ENCODE data around the gene PCID2.

The PCID2 gene

DNA sequence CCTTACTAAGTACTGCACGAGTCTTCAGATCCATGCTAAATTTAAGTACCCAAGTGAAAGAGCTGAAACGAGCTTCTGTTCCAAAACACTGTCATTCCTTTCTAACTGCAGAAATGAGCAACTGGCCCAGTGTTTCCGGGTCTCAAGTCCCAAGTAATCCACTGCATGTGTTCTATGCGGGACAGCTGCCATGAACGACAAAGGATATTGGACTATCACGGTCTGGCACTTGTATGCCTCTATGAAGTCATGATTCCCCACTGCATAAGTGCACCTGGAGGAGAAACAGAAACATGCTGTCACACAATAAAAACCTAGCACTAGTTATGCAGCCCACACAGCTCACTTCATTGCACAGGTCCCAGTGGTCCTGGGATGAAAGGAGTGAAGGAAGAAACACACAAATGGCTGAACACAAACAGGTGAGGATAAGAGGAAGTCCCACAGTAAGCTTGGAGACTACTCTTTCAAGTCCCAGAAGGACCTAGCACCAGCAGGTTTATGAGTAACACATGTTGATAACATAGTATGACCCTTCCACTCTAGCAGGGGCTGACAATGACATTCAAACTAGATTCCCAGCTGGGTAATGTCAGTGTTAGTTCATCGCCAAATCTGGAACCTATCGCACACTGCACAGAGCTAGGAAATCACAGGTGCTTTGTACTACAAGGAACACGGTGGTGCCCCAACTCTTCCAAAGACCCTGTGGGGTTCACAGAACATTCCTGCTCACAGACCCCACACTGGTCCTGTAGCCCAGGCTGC, 11.3 kb downstream of the PCID2 start:
- intact Hi-C loops (cut with DNase I) = no loop called here
- DNase-seq = no peak

DNA sequence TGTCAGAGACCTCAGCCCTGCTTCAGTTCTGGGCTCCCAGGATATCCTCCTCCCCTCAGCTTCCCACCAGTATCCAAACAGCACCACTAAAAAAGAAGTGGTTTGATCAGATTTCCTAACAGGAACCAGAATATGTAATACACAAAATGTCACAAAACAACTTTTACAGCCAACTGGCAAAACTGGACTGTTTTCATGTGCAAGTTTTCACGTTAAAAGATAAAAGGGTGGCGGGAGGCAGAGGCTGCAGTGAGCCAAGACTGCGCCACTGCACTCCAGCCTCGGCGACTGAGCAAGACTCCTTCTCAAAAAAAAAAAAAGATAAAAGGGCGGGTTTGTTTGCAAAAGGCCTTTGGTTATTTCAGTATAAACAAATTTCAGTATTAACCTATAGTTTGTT, 13.1 kb downstream of the PCID2 start:
- DNase-seq = no peak
- intact Hi-C loops (cut with DNase I) = no loop called here

DNA sequence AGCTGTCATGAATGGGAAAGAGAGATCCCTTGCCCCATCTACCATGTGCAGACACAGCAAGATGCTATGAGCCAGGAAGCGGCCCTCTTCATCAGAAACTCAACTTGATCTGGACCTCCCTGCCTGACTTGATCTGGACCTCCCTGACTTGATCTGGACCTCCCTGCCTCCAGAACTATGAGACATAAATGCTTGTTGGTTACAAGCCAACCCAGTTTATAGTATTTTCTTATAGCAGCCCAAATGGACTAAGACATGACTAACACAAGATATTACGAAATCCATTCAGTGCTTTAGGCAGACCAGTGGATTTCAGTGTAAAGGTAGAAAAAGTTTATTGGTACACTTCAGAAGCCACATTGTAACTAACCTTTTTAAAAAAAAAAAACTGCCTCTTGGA, 15.6 kb downstream of the PCID2 start:
- intact Hi-C loops (cut with DNase I) = no loop called here
- DNase-seq = no peak

DNA sequence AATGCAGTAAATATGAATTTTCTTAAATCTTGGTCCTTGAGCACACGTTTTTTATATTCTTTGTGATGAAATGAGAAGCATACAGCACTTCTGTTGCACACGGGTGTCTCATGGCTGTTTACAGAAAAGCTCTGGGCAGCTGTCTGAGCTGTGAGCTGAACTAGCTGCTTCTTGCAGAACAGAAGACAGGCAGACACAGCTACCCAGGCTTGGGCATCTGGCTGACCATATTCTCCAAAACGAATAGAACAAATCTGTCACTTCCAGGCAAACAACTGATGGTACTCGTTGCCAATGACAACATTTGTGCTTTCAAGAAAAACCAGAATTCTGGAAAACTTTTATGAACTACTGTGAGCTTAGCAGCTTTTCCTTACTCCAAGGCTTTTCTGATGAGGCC, 16.2 kb downstream of the PCID2 start:
- DNase-seq = no peak
- intact Hi-C loops (cut with DNase I) = no loop called here

DNA sequence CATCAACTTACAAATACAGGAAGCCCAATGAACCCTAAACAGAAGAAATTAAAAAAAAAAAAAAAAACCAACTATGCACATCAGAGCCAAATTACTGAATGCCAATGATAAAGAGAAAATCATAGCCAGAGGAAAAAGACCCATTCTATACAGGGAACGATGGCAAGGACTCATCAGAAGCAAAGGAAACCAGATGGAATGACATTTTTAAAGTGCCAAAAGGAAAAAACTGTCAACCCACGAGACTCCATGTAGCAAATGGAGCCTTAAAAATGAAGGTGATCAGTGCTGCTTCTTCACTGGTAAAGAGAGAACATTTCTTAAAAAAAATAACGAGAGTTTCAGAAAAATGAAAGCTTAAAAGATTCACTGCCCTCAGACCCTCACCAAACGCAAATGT, 18.3 kb downstream of the PCID2 start:
- DNase-seq = no peak
- intact Hi-C loops (cut with DNase I) = no loop called here

DNA sequence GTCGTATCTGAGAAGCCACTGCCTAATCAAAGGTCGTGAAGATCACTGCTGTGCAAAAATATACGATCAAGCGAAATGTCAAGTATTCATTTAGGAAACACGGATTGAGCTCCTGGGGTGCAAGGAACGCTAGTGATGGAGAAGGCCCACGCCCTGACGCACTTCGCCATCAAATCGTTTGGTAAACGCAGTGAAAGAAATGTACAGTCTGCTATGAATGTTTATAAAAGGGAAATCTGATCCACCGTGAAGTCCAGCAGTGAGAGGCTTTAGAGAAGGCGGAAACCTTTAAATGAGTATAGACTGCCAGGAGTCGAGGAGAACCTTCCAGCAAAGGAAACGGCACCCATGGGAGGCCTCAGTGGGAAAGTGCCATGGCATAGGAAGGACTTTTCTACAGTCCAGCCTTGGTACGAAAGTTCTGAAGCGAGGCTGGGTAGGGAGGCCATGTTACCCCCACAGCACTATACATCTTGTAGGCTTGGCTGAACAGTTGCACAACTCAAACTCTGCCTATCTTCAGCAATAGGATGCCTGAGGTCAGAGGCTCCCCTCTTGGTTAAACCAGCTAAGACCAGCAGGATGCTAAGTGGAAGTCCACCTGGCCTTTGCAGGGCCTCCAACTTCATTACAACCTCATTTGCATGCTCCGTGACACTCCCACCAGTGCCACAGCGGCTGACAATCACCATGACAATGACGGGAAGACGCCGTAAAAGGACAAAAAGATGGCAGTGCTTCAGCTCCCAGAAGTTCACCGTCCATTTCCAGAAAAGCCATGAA, 20.4 kb downstream of the PCID2 start:
- DNase-seq = no peak
- intact Hi-C loops (cut with DNase I) = no loop called here

DNA sequence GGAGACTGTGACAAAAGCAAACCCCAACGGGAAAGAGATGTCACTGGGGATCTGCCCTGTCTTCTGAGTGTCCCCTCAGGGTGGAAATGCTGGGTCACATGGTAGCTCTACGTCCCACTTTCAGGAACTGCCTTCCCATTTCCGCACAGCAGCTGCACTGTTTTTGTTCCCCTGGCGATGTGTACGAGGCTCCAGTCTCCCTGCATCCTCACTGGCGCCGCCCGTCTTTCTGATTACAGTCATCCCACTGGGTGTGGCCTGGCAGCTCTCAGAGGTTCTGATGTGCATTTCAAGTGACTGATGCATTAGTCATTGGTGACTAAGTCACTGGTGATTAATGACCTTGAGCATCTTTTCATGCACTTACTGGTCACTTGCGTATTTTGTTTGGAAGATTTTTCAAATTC, 21.2 kb downstream of the PCID2 start:
- intact Hi-C loops (cut with DNase I) = no loop called here
- peak; percentile 52 to 91 (median 71) for DNase-seq

DNA sequence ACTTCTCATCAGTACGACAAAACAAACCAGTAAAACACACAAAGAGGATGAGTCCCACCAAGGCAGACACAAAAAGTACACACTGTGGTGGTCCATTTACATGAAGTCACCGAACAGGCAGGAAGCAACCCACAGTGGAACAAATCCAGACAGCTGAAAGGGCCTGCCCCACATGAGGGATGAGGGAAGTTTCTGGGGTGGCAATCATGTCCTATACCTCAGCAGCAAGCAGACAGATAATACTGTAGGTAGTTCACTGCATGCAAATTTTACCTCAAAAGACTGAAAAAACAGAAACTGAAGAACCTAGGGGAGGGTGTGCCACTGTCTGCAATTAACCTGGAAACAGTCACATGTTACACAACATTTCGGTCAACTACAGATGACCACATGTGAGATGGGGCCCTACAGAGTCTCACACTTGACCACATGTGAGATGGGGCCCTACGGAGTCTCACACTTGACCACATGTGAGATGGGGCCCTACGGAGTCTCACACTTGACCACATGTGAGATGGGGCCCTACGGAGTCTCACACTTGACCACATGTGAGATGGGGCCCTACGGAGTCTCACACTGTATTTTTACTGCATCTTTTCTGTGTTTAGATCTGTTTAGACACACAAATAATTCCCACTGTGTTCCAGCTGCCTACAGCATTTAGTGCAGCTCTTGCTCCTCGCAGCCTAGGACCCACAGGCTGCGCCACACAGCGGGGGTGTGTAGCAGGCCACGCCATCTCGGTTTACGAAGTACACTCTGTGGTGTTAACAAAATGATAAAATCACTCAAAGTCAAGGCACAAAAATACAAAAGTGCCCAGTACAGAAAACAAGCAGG, 22.2 kb downstream of the PCID2 start:
- intact Hi-C loops (cut with DNase I) = no loop called here
- DNase-seq = no peak

DNA sequence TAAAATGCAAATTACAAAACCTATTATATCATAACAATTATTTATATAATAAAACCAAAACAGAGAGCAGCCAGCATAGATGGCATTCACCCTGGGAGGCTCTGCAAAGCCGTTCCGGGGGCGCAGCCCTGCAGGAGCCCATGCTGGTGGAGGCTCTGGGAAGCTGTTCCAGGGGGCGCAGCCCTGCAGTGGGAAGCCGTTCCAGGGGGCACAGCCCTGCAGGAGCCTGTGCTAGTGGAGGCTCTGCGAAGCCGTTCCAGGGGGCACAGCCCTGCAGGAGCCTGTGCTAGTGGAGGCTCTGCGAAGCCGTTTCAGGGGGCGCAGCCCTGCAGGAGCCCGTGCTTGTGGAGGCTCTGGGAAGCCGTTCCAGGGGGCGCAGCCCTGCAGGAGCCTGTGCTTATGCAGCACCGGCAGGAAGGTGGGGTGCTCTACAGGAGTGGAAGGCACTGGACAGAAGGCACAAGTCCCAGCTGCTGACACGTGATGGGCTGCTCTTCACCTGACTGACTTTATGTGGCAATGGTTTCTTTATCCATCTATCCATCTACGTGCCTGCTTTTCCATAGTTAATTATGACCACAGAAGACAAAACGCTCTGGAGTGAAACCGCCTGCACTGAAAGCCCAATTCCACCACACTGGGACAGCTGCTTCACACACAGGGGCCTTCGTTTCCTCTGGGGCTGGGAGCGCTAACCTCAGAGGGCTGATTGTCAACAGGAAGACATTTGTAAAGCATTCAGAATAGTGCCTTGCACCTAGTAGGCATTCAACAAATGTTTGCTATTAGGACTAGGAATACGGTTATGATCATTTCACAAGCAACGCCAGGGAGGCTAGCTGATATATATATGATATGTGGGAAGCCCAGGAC, 23.7 kb downstream of the PCID2 start:
- no peak for DNase-seq
- intact Hi-C loops (cut with DNase I) = no loop called here

DNA sequence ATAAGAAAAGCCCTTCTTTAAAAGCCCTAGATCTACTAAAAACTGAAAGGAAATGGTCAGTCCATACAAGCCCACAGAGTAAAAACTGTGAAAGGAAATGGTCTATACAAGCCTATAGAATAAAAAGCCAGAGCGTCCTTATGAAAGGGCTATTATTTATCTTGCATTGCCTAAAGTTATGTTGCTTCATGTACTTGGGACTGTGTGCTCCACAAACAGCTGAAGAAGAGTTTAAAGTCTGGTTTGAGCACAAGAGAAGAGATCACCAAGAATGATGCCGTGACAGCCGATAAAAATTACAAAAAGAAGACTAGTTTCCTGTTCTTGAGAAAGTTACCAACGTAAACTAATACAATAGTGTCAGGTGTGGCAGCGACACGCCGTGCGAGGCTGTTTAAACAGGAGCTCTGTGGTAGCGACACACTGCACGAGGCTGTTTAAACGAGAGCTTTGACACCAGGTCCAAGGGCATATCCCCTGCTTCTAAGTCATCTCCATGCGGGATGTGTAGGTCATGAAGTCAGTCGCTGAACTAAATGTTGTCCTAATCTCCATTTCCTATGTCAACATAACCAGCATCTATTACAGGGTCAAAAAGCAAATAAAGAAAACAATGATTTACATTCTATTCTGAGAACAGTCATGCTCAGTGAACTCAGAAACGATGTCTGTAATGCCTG, 24.9 kb downstream of the PCID2 start:
- intact Hi-C loops (cut with DNase I) = no loop called here

DNA sequence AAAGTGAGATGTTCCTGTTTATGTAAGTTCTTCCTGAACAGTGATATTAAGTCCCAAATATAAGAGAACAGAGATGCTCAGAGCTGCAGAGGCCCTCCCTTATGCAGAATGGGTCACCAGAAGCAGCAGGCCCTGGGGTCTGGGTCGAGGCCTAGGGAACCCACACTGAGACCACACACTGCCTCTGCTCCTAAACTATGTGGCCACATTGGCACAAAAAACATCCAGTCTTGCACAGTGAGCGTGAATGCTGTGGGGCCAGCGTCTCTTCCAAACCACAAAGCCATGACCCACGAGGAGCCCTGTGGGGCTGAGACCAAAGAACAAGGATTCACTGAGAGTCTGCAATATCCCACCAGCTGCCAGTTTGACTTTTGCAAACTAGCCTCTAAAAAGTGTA, 26.4 kb downstream of the PCID2 start:
- intact Hi-C loops (cut with DNase I) = no loop called here

More for the DNA sequence above, 24.9 kb downstream of the PCID2 start:
- no peak for DNase-seq

DNA sequence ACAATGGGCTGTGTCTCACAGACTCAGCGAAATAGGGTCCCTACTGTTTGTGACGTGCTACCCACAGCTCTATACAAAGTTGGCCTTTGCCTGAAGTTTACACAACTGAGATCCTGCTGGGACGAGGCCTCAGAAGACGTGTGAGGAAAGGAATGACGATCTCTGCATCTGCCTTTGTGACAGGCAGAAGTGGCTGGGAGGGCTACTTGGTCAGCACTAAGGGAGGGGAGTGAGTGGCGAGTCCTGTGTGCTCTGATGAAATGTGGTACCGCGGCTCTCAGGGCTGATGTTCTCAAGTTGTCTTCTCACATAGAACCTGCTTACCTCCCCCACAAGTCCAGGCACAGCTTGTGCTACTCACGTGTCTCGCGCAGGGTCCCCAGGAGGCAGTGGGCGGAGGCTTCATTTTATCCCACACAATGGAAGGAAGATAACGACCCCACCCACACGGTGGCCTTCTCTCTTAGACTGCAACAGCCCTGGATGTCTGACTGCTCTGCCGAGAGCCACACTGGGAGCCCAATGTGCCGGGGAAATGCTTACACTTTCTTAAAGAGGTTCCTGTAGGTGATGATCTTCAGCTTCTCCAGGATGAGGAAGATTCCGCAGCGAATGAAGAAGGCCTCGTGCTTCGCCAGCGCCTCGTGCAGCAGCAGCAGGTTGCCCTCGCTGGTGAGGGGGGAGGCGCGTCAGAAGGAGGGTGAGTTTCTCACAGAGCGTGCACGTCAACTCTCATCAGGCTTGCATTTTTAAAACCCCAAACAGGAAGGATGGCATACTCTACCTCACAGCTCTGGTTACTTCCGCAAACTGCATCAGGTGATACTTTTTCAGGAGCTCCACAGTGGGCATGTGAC, 28.9 kb downstream of the PCID2 start:
- no peak for DNase-seq
- intact Hi-C loops (cut with DNase I) = no loop called here

More for the DNA sequence above, 26.4 kb downstream of the PCID2 start:
- DNase-seq = no peak

DNA sequence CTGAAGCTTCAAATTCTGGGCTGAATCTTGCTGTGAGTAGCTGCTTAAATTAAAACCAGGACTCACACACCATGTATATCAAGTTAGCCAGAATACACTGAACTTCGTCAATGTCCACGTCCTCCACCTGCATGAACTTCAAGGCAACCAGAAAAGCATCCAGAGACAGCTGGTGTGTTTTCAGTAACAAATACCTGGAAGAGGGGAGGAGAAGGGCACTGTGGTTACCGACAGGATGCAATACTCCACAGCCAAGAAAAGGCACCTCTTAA, 29.6 kb downstream of the PCID2 start:
- DNase-seq = no peak
- intact Hi-C loops (cut with DNase I) = no loop called here

DNA sequence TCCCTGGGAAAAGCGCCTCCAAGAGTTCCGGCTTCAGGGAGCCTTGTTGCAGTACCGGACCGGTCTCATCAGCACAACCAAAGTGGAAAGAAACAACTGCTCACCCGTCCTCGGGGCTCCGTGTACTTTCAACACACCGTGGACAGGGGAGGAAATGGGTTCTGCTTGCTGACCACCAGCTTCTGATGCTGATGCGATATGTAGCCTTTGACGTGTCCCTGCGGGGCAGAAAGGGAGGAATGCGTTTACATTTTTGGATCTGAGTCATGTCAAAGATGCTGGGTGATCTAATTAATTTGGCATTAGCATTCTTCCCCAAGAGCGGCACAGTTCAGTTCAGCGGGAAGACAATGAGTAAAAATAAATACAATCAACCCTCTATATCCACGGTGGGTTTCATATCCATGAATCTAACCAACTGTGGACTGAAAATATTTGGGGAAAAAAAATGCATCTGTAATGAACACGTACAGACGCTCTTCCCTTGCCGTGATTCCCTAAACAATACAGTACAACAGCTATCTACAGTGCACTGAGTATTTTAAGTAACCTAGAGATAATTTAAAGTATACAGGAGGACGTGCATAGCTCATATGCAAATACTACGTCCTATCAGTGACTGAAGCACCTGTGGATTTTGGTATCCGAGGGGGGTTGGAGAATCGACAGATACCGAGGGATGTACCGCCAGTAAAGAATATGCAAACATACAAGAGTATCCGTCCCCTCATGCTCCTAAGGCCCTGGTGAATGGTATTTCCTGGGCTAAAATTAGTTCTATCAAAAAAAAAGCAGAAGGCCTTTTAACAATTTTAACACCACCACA, 30.2 kb downstream of the PCID2 start:
- intact Hi-C loops (cut with DNase I) = no loop called here
- no peak for DNase-seq

DNA sequence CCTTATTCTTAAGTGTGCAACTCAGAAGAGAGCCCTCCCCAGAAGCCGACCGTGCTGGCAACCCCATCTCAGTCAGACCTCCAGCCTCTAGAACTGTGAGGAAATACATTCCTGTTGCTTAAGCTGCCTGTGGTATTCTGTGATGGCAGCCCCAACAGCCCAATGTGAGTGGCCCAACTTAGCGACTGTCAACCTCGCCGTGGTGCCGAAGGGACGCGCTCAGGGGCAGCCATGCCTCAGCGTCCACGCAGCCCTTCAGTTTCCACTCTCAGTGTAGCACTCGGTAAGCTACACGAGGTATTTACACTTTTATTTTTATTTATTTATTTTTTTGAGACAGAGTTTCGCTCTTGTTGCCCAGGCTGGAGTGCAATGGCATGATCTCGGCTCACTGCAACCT, 31.6 kb downstream of the PCID2 start:
- no peak for DNase-seq
- intact Hi-C loops (cut with DNase I) = no loop called here

DNA sequence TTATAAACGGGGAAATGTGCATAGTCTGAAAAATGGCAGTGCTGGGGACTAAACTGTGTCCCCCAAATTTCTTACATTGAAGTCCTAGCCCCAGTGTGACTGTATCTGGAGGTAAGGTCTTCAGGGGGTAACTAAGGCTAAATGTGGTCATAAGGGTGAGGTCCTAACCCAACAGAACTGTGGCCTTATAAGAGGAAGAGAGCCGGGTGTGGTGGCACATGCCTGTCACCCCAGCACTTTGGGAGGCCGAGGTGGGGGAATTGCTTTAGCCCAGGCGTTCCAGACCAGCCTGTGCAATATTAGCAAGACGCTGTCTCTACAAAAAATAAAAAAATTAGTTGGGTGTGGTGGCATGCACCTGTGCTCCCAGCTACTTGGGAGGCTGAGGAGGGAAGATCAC, 32.2 kb downstream of the PCID2 start:
- intact Hi-C loops (cut with DNase I) = no loop called here
- no peak for DNase-seq

DNA sequence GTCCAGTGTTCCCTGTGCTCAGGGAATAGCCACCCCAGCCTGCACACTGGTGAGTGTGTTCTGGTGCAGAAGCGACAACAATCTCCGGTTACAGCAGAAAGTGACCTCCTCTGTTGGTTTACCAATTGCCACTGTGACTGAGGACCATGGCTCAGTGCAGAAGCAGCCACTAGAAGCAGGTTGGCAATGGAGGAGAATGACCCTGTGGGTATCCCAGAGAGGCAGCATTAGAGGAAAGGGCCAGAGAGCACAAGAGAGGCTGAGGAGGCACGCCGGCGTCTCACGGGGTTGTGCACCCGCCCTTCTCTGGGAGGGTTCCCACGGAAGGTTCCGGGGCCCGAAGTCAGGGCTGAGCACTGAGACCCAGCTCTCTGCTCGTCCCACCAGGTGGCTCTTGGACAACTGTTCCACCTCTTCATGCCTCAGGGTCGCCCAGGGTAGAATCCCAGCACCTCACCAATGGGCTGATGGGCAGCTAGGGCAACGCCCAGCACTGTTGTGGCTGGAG, 36.0 kb downstream of the PCID2 start:
- DNase-seq = no peak
- intact Hi-C loops (cut with DNase I) = no loop called here
